Astrocyte (in vitro differentiated cells and primary cell): ENCODE data around the gene MRPS12.

Experiments used
- CTCF ChIP-seq: IDR thresholded peaks from 2 replicates; pipeline ENCODE4 v1.5.1; 2011; ENCODE audit warnings: low read depth, mild to moderate bottlenecking, inconsistent platforms, low read length, moderate library complexity; ENCODE audit not compliant: insufficient read depth
- EZH2 ChIP-seq: IDR thresholded peaks from 2 replicates; pipeline ENCODE4 v1.6.1; 2012; ENCODE audit warnings: mild to moderate bottlenecking, low read length, inconsistent platforms; ENCODE audit not compliant: insufficient read depth

- TF ChIP-seq CTCF (no peak), EZH2 (no peak)
These were observed 28.9 kb downstream of the MRPS12 start for GRCh38 chr19:38959618-38960017.
